C1 segment of cervical spinal cord (tissue), 14 donors: ENCODE results near the gene CSDE1.

Source experiments
- DNase-seq, 14 donors: peaks; one replicate each; lab custom pipeline; 2025; lab: John Stamatoyannopoulos, UW

CSDE1 gene

GRCh38 chr1:114749835-114750234 is 7.9 kb downstream of the CSDE1 start:
- no peak for DNase-seq

- no peak for DNase-seq
These were observed 11.2 kb downstream of the CSDE1 start for GRCh38 chr1:114746450-114747121.

- DNase-seq: no peak
These were observed 12.5 kb downstream of the CSDE1 start for GRCh38 chr1:114745291-114745690.

- DNase-seq: no peak
These were observed 15.6 kb downstream of the CSDE1 start for GRCh38 chr1:114741963-114742746.

GRCh38 chr1:114740331-114740730 is 17.5 kb downstream of the CSDE1 start:
- no peak for DNase-seq

GRCh38 chr1:114737314-114737849 is 20.4 kb downstream of the CSDE1 start:
- DNase-seq: no peak

GRCh38 chr1:114735479-114735878 is 22.3 kb downstream of the CSDE1 start:
- DNase-seq: no peak

GRCh38 chr1:114729782-114730181 is 28.0 kb downstream of the CSDE1 start:
- no peak for DNase-seq

- DNase-seq: no peak
These were observed 29.2 kb downstream of the CSDE1 start for GRCh38 chr1:114728553-114728952.

- DNase-seq: no peak
These were observed 32.6 kb downstream of the CSDE1 start for GRCh38 chr1:114725230-114725629.

GRCh38 chr1:114723915-114724314 is 33.9 kb downstream of the CSDE1 start:
- no peak for DNase-seq

- DNase-seq: no peak
These were observed 34.3 kb downstream of the CSDE1 start for GRCh38 chr1:114723457-114723856.

GRCh38 chr1:114720492-114720891 is 37.3 kb downstream of the CSDE1 start:
- no peak for DNase-seq

- DNase-seq: no peak
These were observed 38.4 kb downstream of the CSDE1 start for GRCh38 chr1:114719424-114719787.

- no peak for DNase-seq
These were observed 38.9 kb downstream of the CSDE1 start for GRCh38 chr1:114718661-114719423.

GRCh38 chr1:114716304-114717170 is 41.2 kb downstream of the CSDE1 start, which contains the start of gene NRAS:
Gene NRAS, minus strand, starts transcription at chr1:114716771. Its CDS starts 611 bp downstream, at chr1:114716160.
- peak; percentile 23 to 93 (median 86) for DNase-seq

GRCh38 chr1:114715952-114716303 is 41.9 kb downstream of the CSDE1 start:
- peak in 1 of 14 donors; percentile 8 for DNase-seq

GRCh38 chr1:114712977-114713376 is 44.8 kb downstream of the CSDE1 start:
- DNase-seq: no peak

- no peak for DNase-seq
These were observed 47.4 kb downstream of the CSDE1 start for GRCh38 chr1:114710360-114710759.

- DNase-seq: no peak
These were observed 50.2 kb downstream of the CSDE1 start for GRCh38 chr1:114707604-114708003.

GRCh38 chr1:114703242-114703641 is 54.5 kb downstream of the CSDE1 start:
- DNase-seq: no peak
